Stimulated activated CD4-positive, alpha-beta T cell treated with anti-CD3 and anti-CD28 coated beads, Interleukin-1b, Interleukin-23, amount 100 ng/mL, for 4 hours (primary cell): Measurements from ENCODE around the gene HCFC1R1.

ENCODE experiments used
- DNase-seq, 2 donors: peaks; one replicate each; pipeline ENCODE4 v3.0.0-alpha.2; 2020; ENCODE audit warnings: low read depth in 2 of 2

HCFC1R1 gene

DNA sequence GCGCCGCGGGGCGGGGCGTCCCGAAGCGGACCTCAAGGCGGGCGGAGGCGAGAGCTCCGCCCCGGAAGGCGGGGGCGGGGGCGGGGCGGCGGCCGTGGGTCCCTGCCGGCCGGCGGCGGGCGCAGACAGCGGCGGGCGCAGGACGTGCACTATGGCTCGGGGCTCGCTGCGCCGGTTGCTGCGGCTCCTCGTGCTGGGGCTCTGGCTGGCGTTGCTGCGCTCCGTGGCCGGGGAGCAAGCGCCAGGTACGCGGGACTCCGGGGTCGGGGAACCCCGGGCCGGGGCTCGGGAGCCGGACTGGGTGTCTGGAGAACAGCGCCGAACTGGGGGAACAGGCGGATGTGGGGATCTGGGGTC is 3.5 kb downstream of the HCFC1R1 start, which contains the start of gene TNFRSF12A:
Gene TNFRSF12A (plus strand): TSS at position 122 of the 357 bp plus-strand sequence. CDS start 30 bp downstream, at position 152.
- peak; percentile 57 for DNase-seq

DNA sequence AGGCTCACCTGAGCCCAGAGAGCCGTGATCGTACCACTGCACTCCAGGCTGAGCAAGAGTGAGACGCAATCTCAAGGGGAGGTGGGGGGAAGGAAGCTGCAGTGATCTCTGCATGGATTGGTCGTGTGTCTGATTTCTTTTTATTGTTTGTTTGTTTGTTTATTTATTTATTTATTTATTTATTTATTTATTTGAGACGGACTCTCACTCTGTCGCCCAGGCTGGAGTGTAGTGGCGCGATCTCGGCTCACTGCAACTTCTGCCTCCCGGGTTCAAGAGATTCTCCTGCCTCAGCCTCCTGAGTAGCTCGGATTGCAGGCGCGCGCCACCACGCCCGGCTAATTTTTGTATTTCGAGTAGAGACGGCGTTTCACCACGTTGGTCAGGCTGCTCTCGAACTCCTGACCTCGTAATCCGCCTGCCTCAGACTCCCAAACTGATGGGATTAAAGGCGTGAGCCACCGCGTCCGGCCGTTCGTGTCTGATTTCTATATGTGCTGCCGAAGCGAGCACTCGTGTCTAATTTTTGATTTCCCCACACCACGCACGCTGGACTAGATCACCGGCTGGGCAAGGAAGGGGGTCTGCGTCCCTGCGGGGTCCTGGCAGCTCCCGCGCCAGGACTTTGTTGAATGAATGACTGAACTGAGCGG is 4.0 kb downstream of the HCFC1R1 start:
- no peak for DNase-seq

DNA sequence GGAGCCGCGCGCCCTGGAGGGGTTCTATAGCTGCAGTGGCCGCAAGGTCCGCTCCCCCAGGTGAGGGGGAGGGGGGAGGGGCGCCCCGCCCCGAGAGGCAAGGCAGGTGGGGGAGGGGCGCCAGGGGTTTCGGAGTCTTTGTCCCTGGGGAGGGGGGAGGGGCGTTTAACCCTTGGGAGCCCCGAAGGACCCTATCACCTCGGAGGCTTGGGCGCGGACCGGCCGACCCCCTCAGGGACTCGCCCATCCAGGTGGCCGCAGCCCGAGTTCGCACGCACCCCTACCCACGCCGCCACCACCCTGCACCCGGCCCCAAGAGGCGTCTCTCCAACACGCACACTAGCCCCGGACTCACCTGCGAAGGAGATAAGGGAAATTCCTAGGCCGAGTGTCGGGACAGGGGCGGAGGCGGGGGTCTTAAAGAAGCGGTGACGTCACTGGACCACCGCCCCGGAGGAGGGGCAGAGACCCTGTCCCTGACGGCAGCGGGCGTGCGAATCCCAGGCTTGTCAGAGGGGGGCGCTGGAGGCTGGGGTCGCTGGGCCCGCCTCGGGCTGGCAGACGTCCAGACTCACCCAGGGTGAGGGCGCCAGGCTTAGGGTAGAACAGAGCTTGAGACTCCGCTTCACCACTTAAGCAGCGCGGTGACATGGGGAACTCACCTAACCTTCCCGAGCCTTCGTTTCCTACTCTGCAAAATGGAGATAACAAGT is 5.8 kb downstream of the HCFC1R1 start, which contains the start of gene CLDN6:
Gene CLDN6 (minus strand): TSS at position 390 of the 713 bp plus-strand sequence. CDS start 2,162 bp downstream, outside the sequence.
- no peak for DNase-seq

DNA sequence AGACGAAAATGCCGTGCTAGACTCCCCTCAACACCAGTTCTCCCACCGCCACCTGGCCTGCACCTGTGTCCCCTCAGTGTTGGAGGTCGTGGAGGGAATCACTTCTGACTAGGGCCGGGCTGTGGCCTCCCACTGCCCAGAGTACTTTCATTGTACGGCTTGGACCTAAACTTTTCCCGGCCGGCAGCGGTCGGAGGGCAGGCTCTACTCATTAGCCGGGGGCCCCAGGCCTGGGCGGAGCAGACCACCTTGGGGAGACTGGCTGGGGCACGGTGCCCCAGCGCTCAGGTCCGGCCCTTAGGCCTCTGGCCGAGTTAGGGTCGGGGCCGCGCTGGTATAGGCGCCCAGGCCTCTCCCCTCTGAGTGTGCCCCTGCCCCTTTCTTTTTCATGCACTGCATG is 6.4 kb downstream of the HCFC1R1 start:
- no peak for DNase-seq

DNA sequence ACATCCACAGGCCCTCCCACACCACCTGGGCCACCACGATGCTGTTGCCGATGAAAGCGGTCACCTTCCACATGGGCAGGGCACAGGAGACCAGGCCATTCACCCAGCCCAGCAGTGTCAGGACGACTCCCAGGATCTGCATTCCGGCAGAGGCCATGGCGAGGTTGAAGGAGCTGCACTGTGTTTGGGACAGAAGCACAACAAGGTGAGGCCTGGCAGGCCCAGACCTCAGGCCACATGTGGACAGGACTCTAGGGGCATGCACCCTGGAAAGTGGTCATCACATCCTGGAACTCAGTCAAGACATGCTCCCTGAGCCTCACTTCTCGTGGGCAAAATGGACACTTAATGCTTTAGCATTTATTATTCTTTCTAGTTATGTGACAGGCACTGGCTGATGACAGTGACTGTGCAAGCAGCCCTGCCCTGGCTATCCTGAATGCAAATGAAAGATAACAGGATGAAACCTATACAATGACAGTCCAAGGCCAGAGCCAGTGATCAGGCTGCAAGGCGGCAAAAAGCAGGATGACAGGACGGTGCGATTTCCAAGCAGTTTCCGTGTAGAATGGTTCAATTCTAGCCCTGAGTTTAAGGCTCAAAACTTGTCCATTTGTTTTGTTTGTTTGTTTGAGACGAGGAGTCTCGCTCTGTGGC is 7.7 kb downstream of the HCFC1R1 start:
- no peak for DNase-seq

DNA sequence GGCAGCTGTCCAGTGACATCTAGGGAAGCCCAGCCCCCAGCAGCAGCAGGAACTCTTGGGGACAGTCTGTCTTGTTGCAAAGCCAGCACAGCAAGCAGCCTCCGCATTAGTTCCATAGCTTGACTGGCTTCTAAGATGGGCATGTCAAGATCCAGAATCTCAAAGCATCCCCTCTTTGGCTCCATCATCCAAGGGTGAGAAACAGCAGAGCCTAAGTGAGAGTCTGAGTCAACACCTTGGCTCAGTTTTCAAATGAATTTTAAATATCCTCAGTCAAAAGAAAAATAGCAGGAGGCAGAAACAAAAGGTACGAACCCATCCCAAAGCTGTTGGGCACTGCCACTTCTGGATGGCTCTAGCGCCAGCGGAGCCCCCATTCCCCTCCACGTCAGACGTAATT is 8.8 kb downstream of the HCFC1R1 start:
- no peak for DNase-seq

DNA sequence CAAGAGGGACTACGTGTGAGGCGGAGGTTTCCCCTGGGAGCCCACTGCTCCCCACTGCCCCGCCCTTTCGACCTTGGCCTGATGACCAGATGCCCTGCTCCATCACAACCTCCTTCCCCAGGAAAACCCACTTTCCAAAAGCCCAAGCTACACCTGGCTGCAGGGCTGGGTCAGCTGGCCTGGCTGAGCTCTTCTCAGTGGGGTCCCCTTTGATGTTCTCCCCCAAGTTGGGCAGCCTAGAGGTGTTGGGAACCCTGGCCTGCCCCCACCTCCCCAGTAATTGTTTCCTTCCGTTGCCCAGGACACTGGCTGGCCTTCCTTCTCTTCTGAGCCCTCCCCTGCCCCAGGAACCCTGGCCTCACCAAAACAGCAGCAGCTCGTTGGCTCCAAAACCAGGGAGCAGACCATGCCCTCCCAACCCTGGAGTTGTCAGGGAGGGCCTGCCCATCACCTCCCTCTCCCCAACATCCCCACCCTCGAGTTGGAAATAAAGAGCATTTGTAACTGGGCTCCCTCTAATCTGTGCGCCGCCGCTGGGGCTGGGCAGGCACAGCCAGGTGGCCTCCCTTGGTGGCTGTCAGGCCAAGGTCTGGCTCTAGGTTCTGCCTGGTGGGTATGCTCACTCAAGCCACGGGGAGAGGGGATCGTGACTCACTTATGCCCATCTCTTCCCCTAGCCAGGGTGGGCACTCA is 9.6 kb downstream of the HCFC1R1 start:
- DNase-seq, result no peak

DNA sequence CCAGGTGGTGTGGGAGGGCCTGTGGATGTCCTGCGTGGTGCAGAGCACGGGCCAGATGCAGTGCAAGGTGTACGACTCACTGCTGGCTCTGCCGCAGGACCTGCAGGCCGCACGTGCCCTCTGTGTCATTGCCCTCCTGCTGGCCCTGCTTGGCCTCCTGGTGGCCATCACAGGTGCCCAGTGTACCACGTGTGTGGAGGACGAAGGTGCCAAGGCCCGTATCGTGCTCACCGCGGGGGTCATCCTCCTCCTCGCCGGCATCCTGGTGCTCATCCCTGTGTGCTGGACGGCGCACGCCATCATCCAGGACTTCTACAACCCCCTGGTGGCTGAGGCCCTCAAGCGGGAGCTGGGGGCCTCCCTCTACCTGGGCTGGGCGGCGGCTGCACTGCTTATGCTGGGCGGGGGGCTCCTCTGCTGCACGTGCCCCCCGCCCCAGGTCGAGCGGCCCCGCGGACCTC is 10.2 kb downstream of the HCFC1R1 start:
- no peak for DNase-seq

DNA sequence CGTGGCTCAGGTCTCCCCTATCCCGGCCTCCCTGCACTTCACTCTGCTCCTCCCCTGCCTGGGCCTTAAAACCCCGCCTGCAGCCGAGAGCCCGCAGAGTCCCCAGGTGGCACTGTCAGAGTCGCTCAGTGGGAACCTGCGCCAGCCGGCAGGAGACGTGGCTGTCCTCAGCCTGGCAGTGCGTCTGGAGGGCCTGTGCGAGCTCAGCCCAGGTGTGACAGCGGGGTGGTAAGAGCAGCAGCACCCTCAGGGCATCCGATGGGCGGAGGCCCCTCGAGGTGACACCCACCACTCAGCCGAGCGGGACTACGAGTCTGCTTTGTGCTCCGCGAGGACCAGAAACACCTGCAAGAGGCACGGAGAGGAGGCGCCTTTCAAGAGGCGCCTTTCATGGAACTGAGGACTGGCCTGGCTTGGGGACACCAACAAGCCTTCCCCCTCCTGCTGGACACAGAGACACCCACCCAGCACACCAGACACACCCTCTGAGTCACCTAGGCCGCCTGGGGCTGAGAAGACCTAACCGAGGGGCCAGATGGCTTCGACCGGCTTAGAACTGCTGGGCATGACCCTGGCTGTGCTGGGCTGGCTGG is 10.8 kb downstream of the HCFC1R1 start, which contains the start of gene CLDN9:
Gene CLDN9 (plus strand): TSS at position 96 of the 593 bp plus-strand sequence. CDS start 440 bp downstream, at position 536.
- DNase-seq, result no peak

DNA sequence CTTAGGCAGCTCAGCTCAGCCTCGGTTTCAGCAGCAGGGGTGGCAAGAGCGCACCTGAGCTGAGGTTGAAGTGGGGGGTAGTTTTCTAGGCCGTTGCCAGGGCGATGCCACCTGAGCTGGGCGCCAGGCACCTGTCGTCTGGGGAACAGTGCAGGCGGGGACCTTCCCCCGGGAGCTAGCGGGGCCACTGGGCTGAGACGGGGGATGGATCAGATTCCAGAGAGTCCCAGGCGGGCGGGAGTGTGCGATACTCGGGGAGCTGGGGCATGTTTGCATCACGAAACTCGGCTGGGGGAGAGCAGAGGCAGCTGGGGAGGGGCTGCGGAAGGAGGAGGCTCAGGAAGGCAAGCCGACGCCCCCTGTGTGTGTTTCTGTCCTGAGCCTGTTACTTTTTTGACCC is 11.5 kb downstream of the HCFC1R1 start:
- no peak for DNase-seq

DNA sequence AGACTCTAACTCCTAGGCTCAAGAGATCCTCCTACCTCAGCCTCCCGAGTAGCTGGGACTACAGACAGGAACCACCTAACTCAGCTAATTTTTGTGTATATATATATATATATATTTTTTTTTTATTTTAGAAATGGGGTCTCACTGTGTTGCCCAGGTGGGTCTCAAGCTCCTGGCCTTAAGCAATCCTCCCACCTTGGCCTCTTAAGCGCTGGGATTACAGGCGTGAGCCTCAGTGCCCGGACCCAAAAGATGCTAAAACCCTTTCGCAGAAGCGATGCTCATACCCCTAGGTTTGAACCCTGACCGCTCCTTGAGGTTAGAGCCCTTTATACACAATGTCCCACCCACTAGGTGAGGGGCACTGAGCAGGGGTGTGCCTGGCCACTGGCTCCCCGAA is 13.2 kb downstream of the HCFC1R1 start:
- DNase-seq, result no peak

DNA sequence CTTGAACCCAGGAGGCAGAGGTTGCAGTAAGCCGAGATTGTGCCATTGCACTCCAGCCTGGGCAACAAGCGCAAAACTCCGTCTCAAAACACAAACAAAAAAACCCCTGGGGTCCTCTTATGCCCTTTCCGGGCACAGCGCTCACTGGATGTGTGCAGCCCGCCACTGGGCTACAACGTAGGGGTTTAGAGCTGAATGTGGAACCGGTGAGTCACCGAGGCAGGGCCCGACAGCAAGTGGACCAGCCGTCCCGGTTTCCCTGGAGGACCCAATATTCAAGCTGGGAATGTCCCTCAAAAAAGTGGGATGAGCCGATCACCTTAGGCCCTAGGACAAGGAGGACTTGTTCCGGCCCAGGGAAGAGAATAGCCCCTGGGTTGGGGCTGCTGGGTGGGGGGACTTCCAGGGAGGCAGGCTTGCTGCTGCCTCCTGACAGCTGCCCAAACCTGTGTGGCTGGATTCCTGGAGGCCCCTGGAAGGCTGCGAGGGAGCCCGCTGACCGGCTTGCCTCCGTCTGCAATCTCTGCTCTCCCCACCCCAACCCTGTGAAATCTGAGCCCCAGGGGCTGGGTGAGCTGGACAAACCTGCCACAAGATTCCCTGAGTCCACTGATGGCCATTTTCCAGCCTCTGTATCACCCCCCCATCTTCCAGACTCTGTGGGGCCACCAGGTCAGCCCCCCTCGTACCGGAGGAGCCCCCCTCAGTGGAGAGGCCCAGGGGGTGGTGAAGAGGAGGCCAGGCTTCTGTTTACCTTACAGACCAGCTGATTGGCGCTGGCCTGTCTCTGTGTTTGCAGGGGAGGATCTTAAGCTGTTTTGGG is 14.0 kb downstream of the HCFC1R1 start:
- DNase-seq, result no peak

DNA sequence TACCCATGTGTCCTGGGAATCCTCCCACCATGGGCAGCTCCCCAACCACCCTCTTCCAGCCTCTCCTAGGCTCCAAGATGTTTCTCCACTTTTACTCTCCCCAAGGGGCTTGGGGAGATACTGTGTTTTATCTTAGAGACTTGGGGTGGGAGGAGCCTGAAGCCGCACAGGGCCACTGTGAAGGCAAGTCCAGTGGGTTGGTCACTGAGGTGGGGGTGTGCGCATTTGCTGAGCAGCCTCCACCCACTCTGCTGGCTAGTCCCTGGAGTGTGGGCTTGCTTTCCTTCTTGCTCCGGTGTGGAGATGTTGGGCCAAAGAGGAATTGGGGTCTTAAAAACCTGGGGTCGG is 15.1 kb downstream of the HCFC1R1 start:
- no peak for DNase-seq

DNA sequence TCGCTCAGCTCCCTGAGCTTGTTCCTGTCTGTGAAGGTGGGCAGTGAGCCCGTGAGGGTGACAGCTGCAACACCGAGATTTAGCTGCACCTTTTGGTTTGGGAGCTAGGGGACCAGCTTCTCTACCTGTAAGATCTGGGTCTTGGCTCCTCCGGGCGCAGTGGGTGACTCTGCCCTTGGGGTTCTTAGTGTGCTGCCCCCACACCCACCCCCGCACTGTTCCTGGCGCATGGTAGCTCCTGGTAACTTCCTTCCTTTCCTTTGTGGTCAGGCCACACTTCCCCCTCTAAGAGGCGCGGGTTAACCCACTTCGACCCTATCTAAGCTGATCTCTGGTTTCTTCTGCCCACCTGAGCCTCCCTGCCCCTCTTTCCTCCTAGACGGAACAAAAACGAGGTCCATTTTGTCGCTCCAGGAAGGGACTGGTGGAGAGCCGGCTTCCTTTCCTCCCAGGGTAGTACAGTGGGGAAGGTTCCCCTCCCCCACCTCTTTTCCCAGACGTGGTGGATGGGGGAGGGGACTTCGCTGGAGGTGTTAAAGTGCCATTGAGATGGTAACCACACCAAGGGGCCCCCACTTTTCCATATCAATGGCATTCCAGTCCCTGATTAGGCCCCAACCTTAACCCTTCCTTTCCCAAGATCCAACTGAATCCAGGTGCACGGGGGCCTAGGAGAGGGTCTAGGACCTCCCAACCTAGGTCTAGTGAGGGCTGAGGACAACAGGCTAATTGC is 15.6 kb downstream of the HCFC1R1 start:
- no peak for DNase-seq

DNA sequence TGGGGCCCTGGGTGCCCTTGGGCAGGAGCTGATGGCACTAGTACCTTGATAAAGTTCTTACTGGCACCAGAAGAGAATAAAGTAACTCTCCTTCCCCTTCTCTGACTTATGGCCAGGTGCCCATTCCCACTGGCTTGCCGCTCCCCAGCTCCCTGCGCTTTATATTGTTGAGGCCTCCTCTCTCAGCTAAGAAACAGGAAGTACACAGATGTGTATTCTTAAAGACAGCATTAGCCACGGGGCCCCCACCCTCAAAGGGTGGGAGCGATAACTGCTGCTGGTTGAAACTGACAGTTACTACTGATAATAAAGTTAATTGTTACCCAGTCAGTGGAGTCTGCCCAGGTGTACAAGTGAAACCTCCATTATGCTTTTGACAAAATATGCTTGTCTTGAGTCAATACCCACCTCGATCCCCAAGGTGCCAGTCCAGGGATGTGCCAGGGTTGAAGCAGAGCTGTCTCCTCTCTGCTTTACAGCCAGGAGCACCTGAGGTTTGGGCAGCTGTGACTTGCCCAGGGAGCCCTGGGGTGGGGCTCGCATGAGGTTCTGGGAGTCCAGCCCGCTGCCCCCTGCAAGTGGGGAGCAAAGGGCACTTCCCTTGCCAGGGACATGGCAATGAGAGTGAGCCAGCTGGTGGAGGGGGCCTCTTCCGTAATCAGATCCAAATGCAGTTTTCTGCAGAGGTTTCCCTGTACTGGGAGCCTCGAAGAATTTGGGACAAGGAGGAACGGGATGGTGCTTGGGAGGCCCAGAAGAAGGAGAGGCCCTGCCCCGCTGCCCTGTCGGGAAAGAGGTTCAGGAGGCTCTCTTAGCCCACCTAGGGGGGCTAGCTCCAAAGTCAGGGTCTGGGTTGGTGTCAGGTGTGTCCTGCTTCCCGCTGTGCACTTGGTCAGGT is 16.4 kb downstream of the HCFC1R1 start:
- no peak for DNase-seq

DNA sequence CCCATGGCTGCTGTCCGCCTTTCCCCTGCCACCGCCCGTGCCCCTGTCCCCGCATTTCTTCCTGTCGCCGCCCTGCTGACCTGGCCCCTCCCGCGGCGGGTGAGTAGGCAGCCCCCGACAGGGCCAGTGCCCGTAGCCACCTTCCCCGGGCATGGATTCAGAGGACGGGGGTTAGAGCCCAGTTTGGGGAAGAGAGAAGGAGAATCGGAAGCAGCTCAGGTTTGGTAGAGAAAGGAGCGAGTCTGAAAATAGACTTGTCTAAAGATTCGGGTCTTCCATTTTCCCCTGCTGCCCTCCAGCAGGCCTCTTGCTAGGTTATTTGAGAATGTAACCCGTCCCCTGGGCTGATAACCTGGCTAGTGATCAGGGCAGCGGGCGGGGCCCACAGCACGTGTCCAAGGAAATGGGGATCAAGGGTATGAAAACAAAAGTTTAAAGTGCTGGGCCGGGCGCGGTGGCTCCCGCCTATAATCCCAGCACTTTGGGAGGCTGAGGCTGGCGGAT is 18.9 kb downstream of the HCFC1R1 start:
- DNase-seq, result no peak

DNA sequence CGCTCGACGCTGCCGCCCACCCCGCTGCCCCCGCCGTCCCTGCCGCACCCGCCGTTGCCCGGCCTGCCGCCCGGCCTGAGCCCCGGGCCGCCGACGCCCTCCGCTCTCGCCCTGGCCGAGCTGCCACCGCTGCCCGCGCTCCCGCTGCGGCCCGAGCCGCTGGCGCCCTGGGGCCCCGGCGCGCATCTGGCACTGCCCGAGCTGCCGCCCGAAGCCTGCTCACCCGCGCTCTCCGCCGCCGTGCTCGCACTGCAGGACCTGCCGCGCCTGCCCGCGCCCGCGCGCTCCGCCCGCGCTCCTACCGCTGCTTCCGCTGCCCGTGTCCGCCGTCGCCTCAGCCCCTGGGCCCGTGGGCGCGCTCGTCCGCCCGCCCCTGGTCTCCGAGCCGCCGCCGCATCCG is 19.4 kb downstream of the HCFC1R1 start:
- DNase-seq, result no peak

DNA sequence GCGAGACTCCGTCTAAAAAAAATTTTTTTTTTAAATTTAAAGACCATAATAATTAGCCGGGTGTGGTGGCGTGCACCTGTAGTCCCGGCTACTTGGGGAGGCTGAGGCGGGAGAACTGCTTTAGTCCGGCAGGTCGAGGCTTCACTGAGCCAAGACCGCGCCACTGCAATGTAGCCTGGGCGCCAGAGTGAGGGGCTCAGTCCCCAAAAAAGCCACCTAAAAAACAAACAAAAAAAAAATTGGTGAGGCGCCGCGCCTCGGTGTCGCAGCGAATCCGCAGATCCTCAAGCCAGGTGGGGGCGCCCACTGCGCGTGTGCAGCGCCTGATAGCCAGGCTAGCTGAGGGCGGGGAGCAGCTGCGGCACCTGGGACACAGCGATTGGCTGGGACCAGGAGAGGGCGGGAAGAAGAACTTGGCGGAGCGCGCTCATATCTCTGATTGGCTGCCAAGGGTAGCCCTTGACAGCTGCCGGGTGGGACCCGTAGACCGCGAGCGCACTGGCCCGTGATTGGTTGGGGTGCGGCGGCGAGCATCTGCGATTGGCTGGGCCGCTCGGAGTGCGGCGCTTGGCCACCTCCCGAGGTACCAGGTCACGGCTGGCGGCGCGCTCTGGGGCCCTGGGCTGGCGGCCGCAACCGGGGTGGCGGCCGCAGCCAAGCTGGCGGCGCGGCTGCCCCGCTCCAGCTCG is 20.0 kb downstream of the HCFC1R1 start:
- peak; percentile 90 to 93 for DNase-seq
